HG02759 (cell line): ENCODE measurements around the gene TRHDE.
"Not testable (repeated sequence)": the region's sequence is repeated elsewhere in the genome, so short reads cannot be mapped to it uniquely, and the experiment has no call there.

Experiments
- ATAC-seq: cut with Tn5 transposase; IDR thresholded peaks from one replicate; pipeline ENCODE4 v1.9.1; 2021; ENCODE audit warnings: mild to moderate bottlenecking, moderate library complexity; ENCODE audit not compliant: unreplicated experiment

Gene TRHDE

DNA sequence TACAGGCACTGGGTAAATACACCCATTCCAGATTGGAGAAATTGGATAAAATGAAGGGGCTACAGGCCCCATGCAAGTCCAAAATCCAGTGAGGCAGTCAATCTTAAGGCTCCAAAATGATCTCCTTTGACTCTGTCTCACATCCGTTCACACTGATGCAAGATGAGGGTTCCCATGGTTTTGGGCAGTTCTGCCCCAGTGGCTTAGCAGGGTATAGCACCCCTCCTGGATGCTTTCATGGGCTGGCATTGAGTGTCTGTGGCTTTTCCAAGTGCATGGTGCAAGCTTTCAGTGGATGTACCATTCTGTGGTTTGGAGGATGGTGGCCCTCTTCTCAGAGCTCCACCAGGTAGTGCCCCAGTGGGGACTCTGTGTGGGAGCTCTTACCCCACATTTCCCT lies 427.2 kb downstream of the TRHDE start:
- no peak for ATAC-seq

DNA sequence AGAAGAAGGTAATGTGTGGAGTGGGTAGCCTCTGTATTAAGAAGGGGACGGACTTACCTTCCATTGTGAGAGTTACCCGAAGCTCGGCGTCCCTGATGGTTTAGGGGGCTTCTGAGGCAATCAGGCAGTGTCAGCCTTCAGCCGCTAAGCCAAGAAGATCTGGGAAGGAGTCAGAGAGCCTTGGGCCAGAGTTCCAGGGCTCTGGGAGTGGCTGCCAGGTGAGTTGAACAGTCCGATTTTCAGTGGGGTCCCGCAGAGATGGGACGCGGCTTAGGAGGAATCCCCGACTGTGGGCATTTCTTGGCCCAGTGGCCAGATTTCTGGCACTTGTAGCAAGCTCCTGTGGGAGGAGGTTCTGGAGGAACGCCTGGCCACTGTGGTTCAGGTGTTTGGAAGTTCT lies 439.9 kb downstream of the TRHDE start:
- not testable (repeated sequence) for ATAC-seq

DNA sequence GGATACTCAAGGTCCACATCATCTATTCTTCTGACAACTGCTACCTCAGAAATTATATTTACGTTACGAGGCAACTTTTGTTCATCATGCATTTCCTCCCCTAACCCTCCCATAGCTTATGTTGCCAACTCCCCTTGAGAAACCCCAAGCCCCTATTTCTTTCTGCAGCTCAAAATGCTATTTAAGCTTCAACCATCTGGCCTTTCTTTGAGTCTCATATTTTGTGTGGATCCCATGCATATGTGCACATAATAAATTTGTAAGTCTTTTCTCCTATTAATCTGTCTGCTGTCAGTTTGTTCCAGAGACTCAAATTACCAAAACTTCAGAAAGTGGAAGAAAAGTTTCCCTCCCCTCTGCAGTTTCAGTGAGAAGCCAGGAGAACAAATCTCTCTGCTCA lies 444.1 kb downstream of the TRHDE start:
- no peak for ATAC-seq

DNA sequence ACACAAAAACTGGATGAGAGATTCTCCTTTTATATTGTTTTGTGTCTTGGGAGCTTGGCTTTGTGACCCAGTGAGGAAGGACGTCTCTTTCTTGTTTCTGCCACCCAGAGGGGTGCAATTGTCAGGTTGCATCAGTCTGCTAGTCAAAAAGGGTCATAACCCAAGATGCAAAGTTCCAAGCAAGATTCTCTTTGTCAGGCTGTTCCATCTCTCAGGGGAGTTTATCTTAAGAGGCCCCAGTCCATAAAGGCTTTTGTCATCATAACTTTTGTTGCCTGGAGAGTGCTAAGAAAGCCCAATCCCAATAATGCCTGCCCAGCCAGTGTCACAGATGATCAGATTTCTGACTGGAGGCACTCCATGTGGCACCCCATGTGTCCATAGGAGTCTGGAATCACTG lies 444.9 kb downstream of the TRHDE start:
- ATAC-seq: no peak
